Adrenal gland (tissue), 5 donors: ENCODE results near the gene HASPIN.

Experiments used
- POLR2A ChIP-seq, 2 donors: fragments of 450-650 bp; IDR thresholded peaks; one replicate each; pipeline ENCODE4 v1.6.1; 2017; ENCODE audit warnings: antibody characterized with exemption in 2 of 2, mild to moderate bottlenecking in 2 of 2, moderate library complexity in 1 of 2
- TF ChIP-seq, protein P1 (sequence below), 6 experiments: fragments of 450-650 bp in 4 of 6; fragments of 200-600 bp in 2 of 6; sonication (generic) in 1 of 6; IDR thresholded peaks; 1 replicate in 5 of 6; 2 replicates in 1 of 6; pipeline versions ENCODE4 v1.5.1 to v1.8.0; 2016 to 2021; ENCODE audit warnings: antibody characterized with exemption in 6 of 6, mild to moderate bottlenecking in 2 of 6, moderate library complexity in 1 of 6
- donor health status: DM: no; HTN: no; CAD: no.

DNA sequence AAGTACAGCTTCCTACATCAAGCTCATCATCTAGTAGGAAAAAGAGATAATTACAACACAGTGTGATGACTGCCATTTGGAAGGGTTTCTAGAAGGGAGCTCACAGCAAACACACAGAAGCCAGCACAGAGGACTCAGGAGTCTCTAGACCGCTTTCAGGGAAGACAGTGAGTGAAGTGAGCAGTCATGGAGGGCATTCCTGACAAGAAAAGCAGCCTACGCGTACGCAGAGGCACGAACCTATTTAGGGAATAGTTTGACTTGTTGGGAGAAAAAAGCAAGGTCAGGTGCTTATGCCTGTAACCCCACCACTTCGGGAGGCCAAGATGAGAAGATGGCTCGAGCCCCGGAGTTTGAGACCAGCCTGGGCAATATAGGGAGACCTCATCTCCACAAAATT lies 8.4 kb upstream of the HASPIN start:
- TF ChIP-seq, protein P1, sequence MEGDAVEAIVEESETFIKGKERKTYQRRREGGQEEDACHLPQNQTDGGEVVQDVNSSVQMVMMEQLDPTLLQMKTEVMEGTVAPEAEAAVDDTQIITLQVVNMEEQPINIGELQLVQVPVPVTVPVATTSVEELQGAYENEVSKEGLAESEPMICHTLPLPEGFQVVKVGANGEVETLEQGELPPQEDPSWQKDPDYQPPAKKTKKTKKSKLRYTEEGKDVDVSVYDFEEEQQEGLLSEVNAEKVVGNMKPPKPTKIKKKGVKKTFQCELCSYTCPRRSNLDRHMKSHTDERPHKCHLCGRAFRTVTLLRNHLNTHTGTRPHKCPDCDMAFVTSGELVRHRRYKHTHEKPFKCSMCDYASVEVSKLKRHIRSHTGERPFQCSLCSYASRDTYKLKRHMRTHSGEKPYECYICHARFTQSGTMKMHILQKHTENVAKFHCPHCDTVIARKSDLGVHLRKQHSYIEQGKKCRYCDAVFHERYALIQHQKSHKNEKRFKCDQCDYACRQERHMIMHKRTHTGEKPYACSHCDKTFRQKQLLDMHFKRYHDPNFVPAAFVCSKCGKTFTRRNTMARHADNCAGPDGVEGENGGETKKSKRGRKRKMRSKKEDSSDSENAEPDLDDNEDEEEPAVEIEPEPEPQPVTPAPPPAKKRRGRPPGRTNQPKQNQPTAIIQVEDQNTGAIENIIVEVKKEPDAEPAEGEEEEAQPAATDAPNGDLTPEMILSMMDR (IDR thresholded peaks at IDR 0.05), result no peak
- no peak for TF ChIP-seq POLR2A (IDR thresholded peaks at IDR 0.05)
